ENCODE results near the gene FRAT2. TPM values are rescaled to one million over a fixed set of nuclear protein-coding genes. Genes with fewer than 3 reads are reported as not detected.

The FRAT2 gene
- polyA plus RNA-seq, 1 experiment = 1.8 TPM

DNA sequence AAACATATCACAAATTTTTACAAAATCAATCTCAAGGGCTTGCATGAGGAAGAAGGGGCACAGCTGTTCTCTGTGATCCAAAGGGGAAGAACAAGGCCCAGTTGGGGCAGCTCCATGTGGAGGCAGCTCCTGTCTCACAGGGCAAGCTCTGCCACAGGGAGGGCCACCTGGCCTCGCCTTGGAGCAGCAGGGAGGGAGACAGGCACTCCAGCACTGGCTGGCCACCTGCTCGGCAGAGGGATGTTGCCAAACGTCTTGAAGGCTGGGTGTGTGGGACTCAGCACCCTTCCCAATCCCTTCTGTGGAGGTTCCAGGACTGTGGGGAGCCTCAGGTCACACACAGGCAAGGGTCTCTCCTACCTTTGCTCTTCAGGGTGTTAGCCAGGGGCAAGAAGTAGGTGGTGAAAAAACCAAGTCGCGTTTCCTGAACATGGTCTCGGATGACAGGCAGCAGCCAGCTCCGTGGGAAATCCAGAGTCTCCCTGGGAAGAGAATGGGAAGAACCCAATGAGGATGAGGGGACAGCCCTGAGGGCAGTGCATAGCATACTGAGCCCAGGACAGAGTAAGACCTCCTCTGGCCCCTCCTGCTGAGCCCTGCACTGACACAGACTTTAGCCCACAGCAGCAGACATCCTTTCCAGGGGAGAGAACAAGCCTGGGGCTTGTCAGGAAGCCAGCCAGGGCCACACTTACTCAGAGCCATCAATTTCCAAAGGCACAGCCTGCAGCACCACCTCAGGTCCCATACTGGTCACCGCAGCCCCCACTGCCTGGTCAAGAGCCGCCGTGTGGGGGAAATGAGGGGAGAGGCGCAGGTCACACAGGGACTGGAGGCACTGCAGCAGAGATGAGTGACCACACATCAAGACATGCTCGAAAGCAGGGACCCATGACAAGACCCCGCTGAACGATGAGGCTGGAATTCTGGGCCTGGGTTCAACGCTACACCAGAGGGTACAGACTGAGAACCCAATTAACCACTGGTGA is 44.7 kb upstream of the FRAT2 start:
- ChIA-PET POLR2A (no interaction called here), CTCF (no interaction called here)
- TF ChIP-seq, protein P1, sequence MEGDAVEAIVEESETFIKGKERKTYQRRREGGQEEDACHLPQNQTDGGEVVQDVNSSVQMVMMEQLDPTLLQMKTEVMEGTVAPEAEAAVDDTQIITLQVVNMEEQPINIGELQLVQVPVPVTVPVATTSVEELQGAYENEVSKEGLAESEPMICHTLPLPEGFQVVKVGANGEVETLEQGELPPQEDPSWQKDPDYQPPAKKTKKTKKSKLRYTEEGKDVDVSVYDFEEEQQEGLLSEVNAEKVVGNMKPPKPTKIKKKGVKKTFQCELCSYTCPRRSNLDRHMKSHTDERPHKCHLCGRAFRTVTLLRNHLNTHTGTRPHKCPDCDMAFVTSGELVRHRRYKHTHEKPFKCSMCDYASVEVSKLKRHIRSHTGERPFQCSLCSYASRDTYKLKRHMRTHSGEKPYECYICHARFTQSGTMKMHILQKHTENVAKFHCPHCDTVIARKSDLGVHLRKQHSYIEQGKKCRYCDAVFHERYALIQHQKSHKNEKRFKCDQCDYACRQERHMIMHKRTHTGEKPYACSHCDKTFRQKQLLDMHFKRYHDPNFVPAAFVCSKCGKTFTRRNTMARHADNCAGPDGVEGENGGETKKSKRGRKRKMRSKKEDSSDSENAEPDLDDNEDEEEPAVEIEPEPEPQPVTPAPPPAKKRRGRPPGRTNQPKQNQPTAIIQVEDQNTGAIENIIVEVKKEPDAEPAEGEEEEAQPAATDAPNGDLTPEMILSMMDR (IDR thresholded peaks at IDR 0.05; ENCODE audit: insufficient read depth, low read depth, low read length) = no peak
- H3K27me3 ChIP-seq (ENCODE audit: control insufficient read depth, insufficient read depth, low read length) = no peaks in the 10 kb centered on the region
- peaks cover 17% of the 10 kb centered on the region for H3K36me3 ChIP-seq (ENCODE audit: control insufficient read depth, insufficient read depth, low read length)
- H3K4me3 ChIP-seq (ENCODE audit: low read depth, low read length) = no peak overlapping the region
- DNase-seq (ENCODE audit: low read depth) = no peak

GRCh38 chr10:97376413-97376812 is 41.9 kb upstream of the FRAT2 start:
- TF ChIP-seq, protein P1 (IDR thresholded peaks at IDR 0.05; ENCODE audit: insufficient read depth, low read depth, low read length) = no peak
- ChIA-PET POLR2A (no interaction called here), CTCF (no interaction called here)
- peaks cover 19% of the 10 kb centered on the region for H3K36me3 ChIP-seq (ENCODE audit: control insufficient read depth, insufficient read depth, low read length)
- H3K27me3 ChIP-seq (ENCODE audit: control insufficient read depth, insufficient read depth, low read length) = no peaks in the 10 kb centered on the region
- H3K4me3 ChIP-seq (ENCODE audit: low read depth, low read length) = no peak overlapping the region
- DNase-seq (ENCODE audit: low read depth) = no peak

GRCh38 chr10:97373456-97373855 is 38.9 kb upstream of the FRAT2 start:
- no peak for DNase-seq (ENCODE audit: low read depth)
- CTCF ChIA-PET = no interaction called here
- TF ChIP-seq, protein P1 (IDR thresholded peaks at IDR 0.05; ENCODE audit: insufficient read depth, low read depth, low read length) = no peak
- POLR2A ChIA-PET = no interaction called here
- H3K4me3 ChIP-seq (ENCODE audit: low read depth, low read length) = no peak overlapping the region
- H3K27me3 ChIP-seq (ENCODE audit: control insufficient read depth, insufficient read depth, low read length) = no peaks in the 10 kb centered on the region
- peaks cover 26% of the 10 kb centered on the region for H3K36me3 ChIP-seq (ENCODE audit: control insufficient read depth, insufficient read depth, low read length)

GRCh38 chr10:97372233-97372875 is 37.8 kb upstream of the FRAT2 start:
- ChIA-PET POLR2A (no interaction called here), CTCF (interaction anchor here (0.6 to 1.1 kb wide), 2 partner anchors 13 to 25 kb away, joined by 3 to 4 read pairs; no protein-coding TSS in a partner anchor)
- TF ChIP-seq, protein P1 (IDR thresholded peaks at IDR 0.05; ENCODE audit: insufficient read depth, low read depth, low read length) = no peak
- H3K27me3 ChIP-seq (ENCODE audit: control insufficient read depth, insufficient read depth, low read length) = no peaks in the 10 kb centered on the region
- peaks cover 24% of the 10 kb centered on the region for H3K36me3 ChIP-seq (ENCODE audit: control insufficient read depth, insufficient read depth, low read length)
- no peak overlapping the region for H3K4me3 ChIP-seq (ENCODE audit: low read depth, low read length)
- DNase-seq (ENCODE audit: low read depth) = no peak

DNA sequence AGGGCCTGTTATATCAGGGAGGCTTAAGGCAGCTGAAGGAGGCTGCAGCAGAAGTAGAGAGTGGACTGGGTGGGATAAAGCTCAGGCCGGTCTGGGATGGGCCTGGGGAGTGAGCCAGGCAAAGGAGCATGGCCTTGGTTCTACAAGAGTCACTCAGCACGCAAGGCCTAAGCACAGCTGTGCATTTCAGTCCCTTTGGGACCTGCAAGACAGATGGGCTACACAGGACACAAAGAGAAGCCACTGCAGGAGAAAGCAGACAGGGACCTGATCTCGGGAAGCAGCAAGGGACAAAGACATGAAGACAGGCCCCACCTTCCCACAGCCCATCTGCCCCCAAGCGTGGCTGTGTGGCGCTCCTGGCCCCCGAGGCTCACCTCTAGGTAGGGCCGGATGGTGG is 37.2 kb upstream of the FRAT2 start:
- POLR2A ChIA-PET = no interaction called here
- Histone ChIP-seq H3K4me3 (ENCODE audit: low read depth, low read length) (no peak overlapping the region), H3K27me3 (ENCODE audit: control insufficient read depth, insufficient read depth, low read length) (no peaks in the 10 kb centered on the region), H3K36me3 (ENCODE audit: control insufficient read depth, insufficient read depth, low read length) (peaks cover 26% of the 10 kb centered on the region)
- CTCF ChIA-PET = interaction anchor here (1.1 kb wide), 1 partner anchor 12 kb away, joined by 4 read pairs; no protein-coding TSS in a partner anchor
- TF ChIP-seq, protein P1 (IDR thresholded peaks at IDR 0.05; ENCODE audit: insufficient read depth, low read depth, low read length) = no peak
- no peak for DNase-seq (ENCODE audit: low read depth)

Measured in BJ (cell line).